OCI-LY1 (cell line): ENCODE measurements around the gene CSNK1E.

Experiments
- CTCF ChIP-seq: fragments of 200-600 bp; sonication (generic), shearing (Covaris generic); IDR thresholded peaks from 2 replicates; pipeline ENCODE4 v1.5.1; 2017; ENCODE audit warnings: mild to moderate bottlenecking, antibody characterized with exemption, low read length, moderate library complexity, mixed read lengths
- EZH2 ChIP-seq: fragments of 200-600 bp; sonication (generic), shearing (Covaris generic); IDR thresholded peaks from 2 replicates; pipeline ENCODE4 v1.8.0; 2017; ENCODE audit warnings: borderline replicate concordance, mixed run types, mild to moderate bottlenecking, antibody characterized with exemption, low read length, moderate library complexity, mixed read lengths

- TF ChIP-seq CTCF (no peak), EZH2 (no peak)
Observed at GRCh38 chr22:38317122-38317994, at the start of gene CSNK1E.
